HepG2 (cell line): ENCODE data around the gene TRPM1. TPM values are rescaled to one million over a fixed set of nuclear protein-coding genes. Genes with fewer than 3 reads are reported as not detected.

ENCODE experiments used
- ATAC-seq: fragments of 200-7000 bp; cut with Tn5 transposase; 3 replicates; pipeline ENCODE4 v1.9.1; 2020; ENCODE audit warnings: mild to moderate bottlenecking, moderate library complexity
- BruUV-seq: library from RNA; stranded (reverse); fragments of 400-500 nt; replicated peaks from 2 replicates; lab custom pipeline; 2021; lab: Mats Ljungman, UMichigan
- CTCF ChIA-PET: fragments of 300-600 bp; formaldehyde crosslinking; extraction: SDS; loops from one replicate; lab custom pipeline; 2021; ENCODE audit warnings: low total read pairs, inconsistent platforms, low intra/inter-chr PET ratio; lab: Yijun Ruan, JAX
- POLR2A ChIA-PET: fragments of 350-600 bp; sonication (Branson Sonifier 250); formaldehyde crosslinking; loops from one replicate; lab custom pipeline; 2020; ENCODE audit warnings: antibody characterized with exemption, inconsistent platforms; lab: Yijun Ruan, JAX
- DNase-seq: peaks from one replicate; pipeline ENCODE4 v3.0.0-alpha.2; 2015; ENCODE audit warnings: low spot score
- FAIRE-seq: peaks from 3 replicates; lab custom pipeline; 2011; peaks lifted over from hg19 to GRCh38; lab: Jason Lieb, UNC
- H2AFZ ChIP-seq: one replicate; pipeline ENCODE4 v1.6.1; 2011; ENCODE audit warnings: low read length, inconsistent platforms
- H3K27ac ChIP-seq: fragments of 300-600 bp; 3 replicates; pipeline ENCODE4 v1.8.0; 2011; ENCODE audit warnings: mixed run types, mild to moderate bottlenecking, mixed read lengths, low read length, inconsistent platforms; ENCODE audit not compliant: insufficient read depth; ENCODE audit errors: extremely low read length
- H3K27me3 ChIP-seq, 2 experiments: fragments of 200-600 bp in 1 of 2; 2 replicates in 1 of 2; 3 replicates in 1 of 2; pipeline versions ENCODE4 v1.6.0 to v1.8.0; 2011; ENCODE audit warnings: low read length in 2 of 2, mild to moderate bottlenecking in 2 of 2, moderate library complexity in 2 of 2, inconsistent platforms in 1 of 2; ENCODE audit not compliant: insufficient read depth in 2 of 2, control insufficient read depth in 1 of 2
- H3K36me3 ChIP-seq, 2 experiments: fragments of 200-600 bp in 1 of 2; replicated peaks in 1 of 2; 2 replicates in 1 of 2; 3 replicates in 1 of 2; pipeline versions ENCODE4 v1.5.1 to v1.8.0; 2011; ENCODE audit warnings: low read length in 2 of 2, inconsistent platforms in 1 of 2; ENCODE audit not compliant: insufficient read depth in 2 of 2, control insufficient read depth in 1 of 2
- H3K4me1 ChIP-seq: 2 replicates; pipeline ENCODE4 v1.5.1; 2012; ENCODE audit warnings: low read length, inconsistent platforms; ENCODE audit not compliant: insufficient read depth
- H3K4me2 ChIP-seq: 2 replicates; pipeline ENCODE4 v1.6.0; 2011; ENCODE audit warnings: low read depth, low read length, inconsistent platforms
- H3K4me3 ChIP-seq, 3 experiments: fragments of 200-600 bp in 1 of 3; sonication (generic), shearing (Covaris generic) in 1 of 3; replicated peaks in 1 of 3; 2 replicates each; pipeline ENCODE4 v1.5.1; 2011 to 2016; ENCODE audit warnings: low read length in 3 of 3, inconsistent platforms in 2 of 3, low read depth in 2 of 3, mild to moderate bottlenecking in 2 of 3, control low read depth in 1 of 3, mixed read lengths in 1 of 3; ENCODE audit not compliant: insufficient read depth in 1 of 3
- H3K79me2 ChIP-seq: one replicate; pipeline ENCODE4 v1.6.1; 2011; ENCODE audit warnings: low read length, inconsistent platforms; ENCODE audit not compliant: insufficient read depth
- H3K9ac ChIP-seq: 2 replicates; pipeline ENCODE4 v1.6.0; 2011; ENCODE audit warnings: mild to moderate bottlenecking, low read depth, low read length, inconsistent platforms; ENCODE audit not compliant: insufficient read depth
- H3K9me3 ChIP-seq: 2 replicates; pipeline ENCODE4 v1.5.1; 2012; ENCODE audit warnings: mild to moderate bottlenecking, low read length
- H4K20me1 ChIP-seq: 2 replicates; pipeline ENCODE4 v1.6.0; 2011; ENCODE audit warnings: inconsistent platforms, mild to moderate bottlenecking, low read length, moderate library complexity; ENCODE audit not compliant: insufficient read depth
- ADNP ChIP-seq: sonication (generic); formaldehyde crosslinking; IDR thresholded peaks from 2 replicates; pipeline ENCODE4 v1.4.0; 2020; ENCODE audit warnings: missing genetic modification reagents
- FOXA1 ChIP-seq, 2 experiments: fragments of 450-650 bp in 1 of 2; sonication (generic) in 1 of 2; formaldehyde crosslinking in 1 of 2; IDR thresholded peaks; 2 replicates each; pipeline versions ENCODE4 v1.4.0 to v1.6.1; 2016 to 2020; ENCODE audit warnings: missing genetic modification reagents in 1 of 2
- JUNB ChIP-seq: sonication (generic); formaldehyde crosslinking; IDR thresholded peaks from 2 replicates; pipeline ENCODE4 v1.8.0; 2022; ENCODE audit warnings: missing genetic modification reagents, mild to moderate bottlenecking, borderline replicate concordance
- KLF12 ChIP-seq: sonication (generic); formaldehyde crosslinking; IDR thresholded peaks from 2 replicates; pipeline ENCODE4 v1.4.0; 2020; ENCODE audit warnings: missing genetic modification reagents, borderline replicate concordance
- MBD4 ChIP-seq: IDR thresholded peaks from 2 replicates; pipeline ENCODE4 v1.6.1; 2012; ENCODE audit warnings: low read length, inconsistent platforms, borderline replicate concordance
- PHB2 ChIP-seq: fragments of 450-650 bp; IDR thresholded peaks from 2 replicates; pipeline ENCODE4 v1.6.1; 2018; ENCODE audit not compliant: partially characterized antibody
- PPARG ChIP-seq: conservative IDR thresholded peaks from 2 replicates; pipeline ENCODE4 v1.6.1; 2016; ENCODE audit warnings: missing biosample characterization, missing genetic modification reagents
- PRMT3 ChIP-seq: sonication (generic); formaldehyde crosslinking; IDR thresholded peaks from 2 replicates; pipeline ENCODE4 v1.8.1; 2022; ENCODE audit warnings: low read depth, mild to moderate bottlenecking, moderate library complexity, missing genetic modification reagents, borderline replicate concordance
- RORA ChIP-seq: sonication (generic); formaldehyde crosslinking; IDR thresholded peaks from 2 replicates; pipeline ENCODE4 v1.5.0; 2020; ENCODE audit warnings: mild to moderate bottlenecking, missing genetic modification reagents, moderate library complexity
- SALL1 ChIP-seq: sonication (generic); formaldehyde crosslinking; IDR thresholded peaks from 2 replicates; pipeline ENCODE4 v1.8.0; 2022; ENCODE audit warnings: mild to moderate bottlenecking, missing genetic modification reagents
- SP5 ChIP-seq: IDR thresholded peaks from 2 replicates; pipeline ENCODE4 v1.6.1; 2016; ENCODE audit warnings: low read depth, borderline replicate concordance
- TBX2 ChIP-seq: sonication (generic); formaldehyde crosslinking; IDR thresholded peaks from 2 replicates; pipeline ENCODE4 v1.5.0; 2020; ENCODE audit warnings: missing genetic modification reagents, mild to moderate bottlenecking, borderline replicate concordance
- YEATS2 ChIP-seq: sonication (generic); formaldehyde crosslinking; IDR thresholded peaks from 2 replicates; pipeline ENCODE4 v1.4.0; 2020; ENCODE audit warnings: missing genetic modification reagents, borderline replicate concordance
- ZFP36L2 ChIP-seq: sonication (generic); formaldehyde crosslinking; IDR thresholded peaks from 2 replicates; pipeline ENCODE4 v1.4.0; 2020; ENCODE audit warnings: missing genetic modification reagents
- ZNF124 ChIP-seq: sonication (generic); formaldehyde crosslinking; IDR thresholded peaks from 2 replicates; pipeline ENCODE4 v1.4.0; 2020; ENCODE audit warnings: missing genetic modification reagents
- ZNF501 ChIP-seq: sonication (generic); formaldehyde crosslinking; IDR thresholded peaks from 2 replicates; pipeline ENCODE4 v1.5.1; 2020; ENCODE audit warnings: mild to moderate bottlenecking, moderate library complexity, missing genetic modification reagents
- ZNF567 ChIP-seq: sonication (generic); formaldehyde crosslinking; IDR thresholded peaks from 2 replicates; pipeline ENCODE4 v1.8.1; 2023; ENCODE audit warnings: mild to moderate bottlenecking, missing genetic modification reagents, borderline replicate concordance
- ZNF607 ChIP-seq: sonication (generic); formaldehyde crosslinking; IDR thresholded peaks from 2 replicates; pipeline ENCODE4 v1.5.1; 2020; ENCODE audit warnings: missing genetic modification reagents, mild to moderate bottlenecking, borderline replicate concordance
- ZNF629 ChIP-seq: sonication (generic); formaldehyde crosslinking; conservative IDR thresholded peaks from 2 replicates; pipeline ENCODE4 v1.5.0; 2020; ENCODE audit warnings: missing genetic modification reagents
- WGBS: methylation state at CpG from one replicate; pipeline ENCODE4 v1.1.6; 2017; ENCODE audit warnings: low lambda C conversion rate; 5-methylcytosine and 5-hydroxymethylcytosine counted together
- in situ Hi-C: cut with HindIII; loops from 2 replicates; pipeline ENCODE4 v1.10.0; 2017; ENCODE audit warnings: low pct_unique_long_range_greater_than_20kb; ENCODE audit not compliant: extremely low pct_ligation_motif_present
- intact Hi-C: fragments of 100-400 bp; cut with micrococcal nuclease; formaldehyde crosslinking; loops from one replicate; pipeline ENCODE4 v1.10.0; 2022; ENCODE audit not compliant: unreplicated experiment
- polyA plus RNA-seq, 8 experiments: library from polyadenylated mRNA; depleted of rRNA in 3 of 8; stranded (reverse) in 7 of 8; unstranded in 1 of 8; fragments of >200 nt; fragmentation: Illumina TruSeq in 4 of 8; extraction: Trizol in 4 of 8; gene quantifications; 2 replicates each; pipeline versions ENCODE4 v1.2.1 to v1.2.3, GENCODE V29; 2011 to 2016; ENCODE audit warnings: low read depth in 4 of 8, missing spikeins in 1 of 8, mixed read lengths in 1 of 8; ENCODE audit not compliant: insufficient read depth in 1 of 8
- total RNA-seq, 5 experiments: library from RNA; depleted of rRNA; stranded (reverse); fragments of >200 nt; fragmentation: Illumina TruSeq; extraction: Trizol; gene quantifications; 2 replicates each; pipeline ENCODE4 v1.2.3, GENCODE V29; 2016; ENCODE audit warnings: low read depth in 1 of 5
- TF ChIP-seq, protein P1 (sequence below): sonication (generic); formaldehyde crosslinking; IDR thresholded peaks from 2 replicates; pipeline ENCODE4 v1.8.0; 2022; ENCODE audit warnings: missing genetic modification reagents, mild to moderate bottlenecking, inconsistent platforms, borderline replicate concordance
- TF ChIP-seq, protein P2 (sequence below): sonication (generic); formaldehyde crosslinking; IDR thresholded peaks from 2 replicates; pipeline ENCODE4 v1.5.0; 2020; ENCODE audit warnings: missing genetic modification reagents

Gene TRPM1
- total and polyA plus RNA-seq, 2 of the 13 experiments (the other 11 are each of a cell fraction or from before 2014, with no cell fraction given): not detected

GRCh38 chr15:30974112-30974511, 127.4 kb downstream of the TRPM1 start (continued):
- TF ChIP-seq, protein P1, sequence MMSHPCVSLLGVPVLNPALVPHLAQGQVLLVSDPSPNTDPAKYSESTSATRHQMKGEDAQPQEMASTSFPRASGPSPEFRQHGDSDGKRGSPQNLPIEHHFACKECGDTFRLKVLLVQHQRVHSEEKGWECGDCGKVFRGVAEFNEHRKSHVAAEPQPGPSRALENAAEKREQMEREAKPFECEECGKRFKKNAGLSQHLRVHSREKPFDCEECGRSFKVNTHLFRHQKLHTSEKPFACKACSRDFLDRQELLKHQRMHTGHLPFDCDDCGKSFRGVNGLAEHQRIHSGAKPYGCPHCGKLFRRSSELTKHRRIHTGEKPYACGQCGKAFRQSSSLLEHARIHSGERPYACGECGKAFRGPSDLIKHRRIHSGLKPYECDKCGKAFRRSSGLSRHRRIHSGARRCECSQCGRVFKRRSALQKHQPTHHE (CRISPR knock-in tag): no peak
- TF ChIP-seq ZNF629 (CRISPR knock-in tag) (no peak), ZFP36L2 (no peak), KLF12 (no peak), SP5 (no peak), ADNP (CRISPR knock-in tag) (no peak)

DNA sequence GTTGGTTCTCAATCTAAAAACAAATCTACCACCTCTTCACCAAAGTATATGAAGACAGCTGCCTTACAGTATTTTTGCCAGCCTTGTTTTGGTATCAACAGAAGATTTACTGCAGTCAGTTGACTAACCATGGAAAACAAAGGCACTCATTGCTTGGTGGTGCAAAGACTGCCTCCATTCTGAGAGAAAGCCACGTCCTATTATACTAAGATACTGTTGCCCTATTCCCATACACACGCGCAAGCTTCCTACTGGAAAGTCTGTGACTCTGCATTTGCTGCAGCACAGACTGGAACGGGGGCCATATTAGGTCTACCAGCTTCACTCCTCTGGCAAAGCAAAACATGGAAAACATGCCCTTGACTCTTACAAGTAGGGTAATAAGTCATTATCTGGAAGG, 128.1 kb downstream of the TRPM1 start:
- ChIA-PET POLR2A (no interaction called here), CTCF (no interaction called here)
- H3K36me3 ChIP-seq: peaks cover 6 to 53% of the 10 kb centered on the region in 2 experiments
- no peak for ATAC-seq
- DNase-seq: no peak
- intact Hi-C loops (no loop called here), in situ Hi-C loops (no loop called here)
- H3K4me1 ChIP-seq: no peaks in the 10 kb centered on the region
- H3K27me3 ChIP-seq: no peaks in the 10 kb centered on the region
- no peak overlapping the region for H3K4me2 ChIP-seq
- peaks cover 22% of the 10 kb centered on the region for H3K79me2 ChIP-seq
- no peak overlapping the region for H3K27ac ChIP-seq
- H4K20me1 ChIP-seq: peaks cover 3% of the 10 kb centered on the region; the same call in 1 of the 2 replicates
- no peak overlapping the region for H3K4me3 ChIP-seq
- BruUV-seq: no TSS peak
- H3K9me3 ChIP-seq: no peaks in the 10 kb centered on the region
- H2AFZ ChIP-seq: no peak overlapping the region
- H3K9ac ChIP-seq: no peak overlapping the region
- WGBS: 93% methylated on average over 4 of the region's 4 CpGs
- no peak for FAIRE-seq
- no peak for TF ChIP-seq ZNF607 (CRISPR knock-in tag)
- TF ChIP-seq, protein P2, sequence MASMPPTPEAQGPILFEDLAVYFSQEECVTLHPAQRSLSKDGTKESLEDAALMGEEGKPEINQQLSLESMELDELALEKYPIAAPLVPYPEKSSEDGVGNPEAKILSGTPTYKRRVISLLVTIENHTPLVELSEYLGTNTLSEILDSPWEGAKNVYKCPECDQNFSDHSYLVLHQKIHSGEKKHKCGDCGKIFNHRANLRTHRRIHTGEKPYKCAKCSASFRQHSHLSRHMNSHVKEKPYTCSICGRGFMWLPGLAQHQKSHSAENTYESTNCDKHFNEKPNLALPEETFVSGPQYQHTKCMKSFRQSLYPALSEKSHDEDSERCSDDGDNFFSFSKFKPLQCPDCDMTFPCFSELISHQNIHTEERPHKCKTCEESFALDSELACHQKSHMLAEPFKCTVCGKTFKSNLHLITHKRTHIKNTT (CRISPR knock-in tag): no peak
- TF ChIP-seq FOXA1 (IDR thresholded peaks at IDR 0.05): no peak
- TF ChIP-seq FOXA1 (CRISPR knock-in tag; IDR thresholded peaks at IDR 0.05): no peak
- no peak for TF ChIP-seq ZNF567
- TF ChIP-seq MBD4: no peak
- TF ChIP-seq SALL1 (CRISPR knock-in tag): no peak
- no peak for TF ChIP-seq JUNB (CRISPR knock-in tag)
- TF ChIP-seq PRMT3 (CRISPR knock-in tag): no peak
- TF ChIP-seq TBX2: no peak
- no peak for TF ChIP-seq ZNF124
- TF ChIP-seq PHB2: no peak
- no peak for TF ChIP-seq PPARG (CRISPR knock-in tag)
- TF ChIP-seq YEATS2 (CRISPR knock-in tag): no peak
- TF ChIP-seq ZNF501 (CRISPR knock-in tag): no peak
- no peak for TF ChIP-seq RORA (CRISPR knock-in tag)
